Upper lobe of left lung (tissue), 6 donors: ENCODE results near the gene GNAS. TPM values are rescaled to one million over a fixed set of nuclear protein-coding genes. Genes with fewer than 3 reads are reported as not detected.

Experiments used
- ATAC-seq, 2 donors: fragments of 200-7000 bp; cut with Tn5 transposase; one replicate each; pipeline ENCODE4 v1.9.1; 2022; ENCODE audit warnings: mild to moderate bottlenecking in 2 of 2, moderate library complexity in 2 of 2; ENCODE audit not compliant: low FRiP score in 2 of 2
- DNase-seq, 2 donors: peaks; one replicate each; pipeline ENCODE4 v3.0.0-alpha.2; 2019 to 2020
- H3K27ac ChIP-seq, 4 donors: fragments of 200-600 bp; sonication (generic); one replicate each; pipeline ENCODE4 v1.5.1; 2016 to 2019
- H3K27me3 ChIP-seq, 4 donors: fragments of 200-600 bp; sonication (generic); one replicate each; pipeline ENCODE4 v1.5.1; 2017 to 2019
- H3K36me3 ChIP-seq, 4 donors: fragments of 200-600 bp; sonication (generic); one replicate each; pipeline ENCODE4 v1.5.1; 2016 to 2019
- H3K4me1 ChIP-seq, 4 donors: fragments of 200-600 bp; sonication (generic); one replicate each; pipeline ENCODE4 v1.5.1; 2018 to 2019
- H3K4me3 ChIP-seq, 4 donors: fragments of 200-600 bp; sonication (generic); one replicate each; pipeline ENCODE4 v1.5.1; 2017 to 2019; ENCODE audit warnings: mild to moderate bottlenecking in 2 of 4, moderate library complexity in 1 of 4
- H3K9me3 ChIP-seq, 4 donors: fragments of 200-600 bp; sonication (generic); one replicate each; pipeline ENCODE4 v1.5.1; 2018 to 2019
- CTCF ChIP-seq, 6 experiments: fragments of 450-650 bp in 4 of 6; fragments of 200-600 bp in 2 of 6; sonication (generic) in 2 of 6; IDR thresholded peaks; one replicate each; pipeline ENCODE4 v1.5.1; 2016 to 2019; ENCODE audit warnings: antibody characterized with exemption in 6 of 6
- EP300 ChIP-seq, 4 donors: sonication (generic); formaldehyde crosslinking; IDR thresholded peaks; one replicate each; pipeline ENCODE4 v1.5.1; 2017; ENCODE audit warnings: antibody characterized with exemption in 4 of 4, control low read depth in 2 of 4
- POLR2A ChIP-seq, 4 donors: fragments of 450-650 bp; IDR thresholded peaks; one replicate each; pipeline ENCODE4 v1.5.1; 2016 to 2017; ENCODE audit warnings: antibody characterized with exemption in 4 of 4, mild to moderate bottlenecking in 2 of 4
- POLR2AphosphoS5 ChIP-seq, 2 donors: sonication (generic); formaldehyde crosslinking; IDR thresholded peaks; one replicate each; pipeline ENCODE4 v1.5.1; 2017; ENCODE audit warnings: antibody characterized with exemption in 2 of 2
- WGBS, 2 donors: methylation state at CpG; one replicate each; pipeline ENCODE4 v1.1.5; 2017 to 2018; 5-methylcytosine and 5-hydroxymethylcytosine counted together
- total RNA-seq, 6 donors: library from RNA; depleted of rRNA in 4 of 6; stranded (reverse); fragments of >200 nt in 4 of 6; gene quantifications; one replicate each; pipeline versions ENCODE4 v1.1.0 to v1.2.1, GENCODE V29; 2016 to 2021
- donor health status: DM: no; HTN: no; CAD: no; lungs with moderate emphysema.
- donor health status: DM: no; HTN: yes; CAD: no; lungs with severe emphysema.

Gene GNAS
- total RNA-seq, 6 donors from 2014 or later = 520 to 910 (median 811) TPM

- Histone ChIP-seq H3K27me3 (no peaks in the 10 kb centered on the region), H3K4me1 (no peaks in the 10 kb centered on the region), H3K27ac (no peak overlapping the region), H3K9me3 (no peaks in the 10 kb centered on the region), H3K36me3 (no peaks in the 10 kb centered on the region), H3K4me3 (no peak overlapping the region)
- no peak for DNase-seq
- TF ChIP-seq EP300 (IDR thresholded peaks at IDR 0.05) (no peak), POLR2AphosphoS5 (IDR thresholded peaks at IDR 0.05) (no peak), CTCF (IDR thresholded peaks at IDR 0.05) (no peak), POLR2A (IDR thresholded peaks at IDR 0.05) (no peak)
- ATAC-seq = no peak
- WGBS, 2 donors = 70 to 83% methylated on average over 7 of the region's 7 CpGs
Observed at GRCh38 chr20:58869662-58870227, 17.2 kb downstream of the GNAS start.

GRCh38 chr20:58870293-58871014 lies 17.9 kb downstream of the GNAS start:
- Histone ChIP-seq H3K36me3 (no peaks in the 10 kb centered on the region), H3K4me1 (no peaks in the 10 kb centered on the region), H3K27me3 (no peaks in the 10 kb centered on the region), H3K27ac (no peak overlapping the region), H3K4me3 (no peak overlapping the region), H3K9me3 (no peaks in the 10 kb centered on the region)
- DNase-seq (peak in 1 of 2 donors; percentile 77), ATAC-seq (peak; percentile 85 to 87)
- WGBS, 2 donors = 38 to 39% methylated on average over 7 of the region's 7 CpGs
- TF ChIP-seq POLR2AphosphoS5 (IDR thresholded peaks at IDR 0.05) (no peak), CTCF (IDR thresholded peaks at IDR 0.05) (peak; percentile 73 to 86 (median 81)), POLR2A (IDR thresholded peaks at IDR 0.05) (no peak), EP300 (IDR thresholded peaks at IDR 0.05) (no peak)

GRCh38 chr20:58871533-58872102 lies 19.1 kb downstream of the GNAS start:
- H3K9me3 ChIP-seq = no peaks in the 10 kb centered on the region
- WGBS, 2 donors = 78 to 82% methylated on average over 8 of the region's 8 CpGs
- no peak for TF ChIP-seq EP300 (IDR thresholded peaks at IDR 0.05)
- TF ChIP-seq POLR2A (IDR thresholded peaks at IDR 0.05) = no peak
- TF ChIP-seq CTCF (IDR thresholded peaks at IDR 0.05) = no peak
- TF ChIP-seq POLR2AphosphoS5 (IDR thresholded peaks at IDR 0.05) = no peak

GRCh38 chr20:58874469-58874868 lies 22.0 kb downstream of the GNAS start:
- ATAC-seq (no peak), DNase-seq (no peak)
- Histone ChIP-seq H3K9me3 (no peaks in the 10 kb centered on the region), H3K27me3 (no peaks in the 10 kb centered on the region), H3K27ac (no peak overlapping the region), H3K4me3 (no peak overlapping the region), H3K4me1 (no peaks in the 10 kb centered on the region), H3K36me3 (no peaks in the 10 kb centered on the region)
- TF ChIP-seq POLR2A (IDR thresholded peaks at IDR 0.05) = no peak
- TF ChIP-seq POLR2AphosphoS5 (IDR thresholded peaks at IDR 0.05) = no peak
- no peak for TF ChIP-seq CTCF (IDR thresholded peaks at IDR 0.05)
- TF ChIP-seq EP300 (IDR thresholded peaks at IDR 0.05) = no peak
- WGBS, 2 donors = 85 to 91% methylated on average over 1 of the region's 1 CpG

More at GRCh38 chr20:58871533-58872102, 19.1 kb downstream of the GNAS start:
- Histone ChIP-seq H3K27ac (no peak overlapping the region), H3K4me1 (no peaks in the 10 kb centered on the region), H3K4me3 (no peak overlapping the region), H3K36me3 (no peaks in the 10 kb centered on the region), H3K27me3 (no peaks in the 10 kb centered on the region)
- DNase-seq = no peak
- no peak for ATAC-seq
